ENCODE data around the gene RSBN1. TPM values are rescaled to one million over a fixed set of nuclear protein-coding genes. Genes with fewer than 3 reads are reported as not detected.

Gene RSBN1
- total RNA-seq, 4 donors from 2014 or later: 33.5 to 56.4 (median 38.3) TPM

DNA sequence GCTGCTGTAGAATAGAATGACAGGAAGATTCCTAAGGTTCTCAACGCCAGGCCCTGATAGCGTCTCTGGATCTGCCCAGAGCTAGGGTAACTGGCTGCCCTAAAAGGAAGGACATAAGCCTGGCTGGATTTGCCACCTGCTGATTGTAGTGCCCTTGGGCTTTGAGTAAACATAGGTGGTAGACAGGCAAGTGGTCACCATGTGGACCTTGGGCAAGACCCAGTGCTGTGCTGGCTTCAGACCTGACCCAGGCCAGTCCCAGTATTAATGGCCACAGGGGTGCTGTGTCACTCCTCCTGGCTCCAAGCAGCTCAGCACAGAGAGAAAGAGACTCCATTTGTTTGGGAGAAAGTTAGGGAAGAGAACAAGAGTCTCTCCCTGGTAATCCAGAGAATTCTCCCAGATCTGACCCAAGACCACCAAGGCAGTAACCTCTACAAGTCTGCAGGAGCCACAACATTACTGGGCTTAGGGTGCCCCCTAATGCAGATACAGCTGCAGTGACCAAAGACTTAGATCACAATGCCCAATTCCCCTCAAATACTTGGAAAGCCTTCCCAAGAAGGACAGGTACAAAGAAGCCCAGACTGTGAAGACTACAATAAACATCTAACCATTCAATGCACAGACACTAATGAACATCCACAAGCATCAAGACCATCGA is 97.5 kb downstream of the RSBN1 start:
- no peaks in the 10 kb centered on the region for H3K4me1 ChIP-seq

More for the DNA sequence above, 97.5 kb downstream of the RSBN1 start:
- H3K9me3 ChIP-seq: no peaks in the 10 kb centered on the region
- DNase-seq: no peak
- no peak overlapping the region for H3K27ac ChIP-seq
- no peak overlapping the region for H3K4me3 ChIP-seq
- H3K27me3 ChIP-seq: no peaks in the 10 kb centered on the region
- no peaks in the 10 kb centered on the region for H3K36me3 ChIP-seq
- intact Hi-C loops (cut with DNase I; ENCODE audit: low total_unique reads): no loop called here
- TF ChIP-seq POLR2A (IDR thresholded peaks at IDR 0.05): no peak
- TF ChIP-seq, protein P1, sequence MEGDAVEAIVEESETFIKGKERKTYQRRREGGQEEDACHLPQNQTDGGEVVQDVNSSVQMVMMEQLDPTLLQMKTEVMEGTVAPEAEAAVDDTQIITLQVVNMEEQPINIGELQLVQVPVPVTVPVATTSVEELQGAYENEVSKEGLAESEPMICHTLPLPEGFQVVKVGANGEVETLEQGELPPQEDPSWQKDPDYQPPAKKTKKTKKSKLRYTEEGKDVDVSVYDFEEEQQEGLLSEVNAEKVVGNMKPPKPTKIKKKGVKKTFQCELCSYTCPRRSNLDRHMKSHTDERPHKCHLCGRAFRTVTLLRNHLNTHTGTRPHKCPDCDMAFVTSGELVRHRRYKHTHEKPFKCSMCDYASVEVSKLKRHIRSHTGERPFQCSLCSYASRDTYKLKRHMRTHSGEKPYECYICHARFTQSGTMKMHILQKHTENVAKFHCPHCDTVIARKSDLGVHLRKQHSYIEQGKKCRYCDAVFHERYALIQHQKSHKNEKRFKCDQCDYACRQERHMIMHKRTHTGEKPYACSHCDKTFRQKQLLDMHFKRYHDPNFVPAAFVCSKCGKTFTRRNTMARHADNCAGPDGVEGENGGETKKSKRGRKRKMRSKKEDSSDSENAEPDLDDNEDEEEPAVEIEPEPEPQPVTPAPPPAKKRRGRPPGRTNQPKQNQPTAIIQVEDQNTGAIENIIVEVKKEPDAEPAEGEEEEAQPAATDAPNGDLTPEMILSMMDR (IDR thresholded peaks at IDR 0.05): no peak

Other genes with a start within 250 kb of the RSBN1 start
- 10 to 100 TPM in 3 of 4 donors, 1 to 10 TPM in 1; 7.6 to 30.3 (median 17.0) TPM for gene PHTF1, start 53.0 kb downstream of the RSBN1 start, total RNA-seq
- 1 to 10 TPM in 3 of 4 donors, under 1 TPM in 1; 0.85 to 8.8 (median 2.1) TPM for gene PTPN22, start 59.2 kb upstream of the RSBN1 start, total RNA-seq
- gene BCL2L15, start 75.1 kb upstream of the RSBN1 start, total RNA-seq: 1 to 10 TPM in 2 of 4 donors, not detected in 2; 1.4 to 3.1 TPM
- 10 to 100 TPM in 3 of 4 donors, 1 to 10 TPM in 1; 2.8 to 47.8 (median 18.5) TPM for gene AP4B1, start 92.3 kb upstream of the RSBN1 start, total RNA-seq
- 1 to 10 TPM; 1.5 to 7.2 (median 3.9) TPM for gene DCLRE1B, start 92.8 kb upstream of the RSBN1 start, total RNA-seq
- gene HIPK1, start 116.8 kb upstream of the RSBN1 start, total RNA-seq: 10 to 100 TPM; 21.5 to 92.7 (median 39.7) TPM
- gene OLFML3, start 167.0 kb upstream of the RSBN1 start, total RNA-seq: 100 to 1,000 TPM in 2 of 4 donors, 10 to 100 TPM in 2; 86.6 to 302 (median 122) TPM